ENCODE measurements around the gene TUBA4B. TPM values are rescaled to one million over a fixed set of nuclear protein-coding genes. Genes with fewer than 3 reads are reported as not detected.

The TUBA4B gene
- total RNA-seq, 1 donor from 2014 or later, result not detected

DNA sequence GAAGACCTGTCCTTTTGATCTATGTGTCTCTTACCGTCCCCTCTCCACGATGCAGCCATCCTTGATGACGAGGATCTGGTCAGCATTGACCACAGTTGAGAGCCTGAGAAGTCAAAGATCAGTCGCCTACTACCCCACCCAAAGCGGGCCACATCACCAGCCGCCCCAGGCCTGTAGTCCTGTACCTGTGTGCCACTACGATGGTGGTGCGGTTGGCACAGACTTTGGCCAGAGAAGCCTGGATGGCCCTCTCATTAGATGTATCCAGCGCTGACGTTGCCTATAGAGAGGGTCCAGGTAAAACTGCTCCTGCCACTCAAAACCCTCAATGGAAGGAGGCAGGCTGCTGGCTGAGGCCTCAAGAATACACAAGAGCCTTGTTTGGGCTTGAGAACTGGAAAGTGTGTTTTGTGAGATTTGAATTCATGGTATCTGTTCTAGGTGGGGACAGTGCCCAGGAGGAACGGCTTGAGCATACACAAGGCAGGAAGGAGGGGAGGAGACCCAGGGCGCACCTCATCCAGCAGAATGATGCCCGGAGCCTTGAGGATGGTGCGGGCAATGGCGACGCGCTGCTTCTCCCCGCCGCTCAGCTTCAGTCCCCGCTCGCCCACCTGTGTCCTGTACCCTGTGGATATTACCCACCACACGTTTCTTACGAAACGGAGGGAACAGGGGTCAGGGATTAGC lies 42.7 kb upstream of the TUBA4B start:
- H3K9me3 Mint-ChIP-seq (ENCODE audit: unreplicated experiment), result no peaks in the 10 kb centered on the region
- H3K27me3 Mint-ChIP-seq (ENCODE audit: unreplicated experiment), result no peaks in the 10 kb centered on the region
- TF ChIP-seq, protein P1, sequence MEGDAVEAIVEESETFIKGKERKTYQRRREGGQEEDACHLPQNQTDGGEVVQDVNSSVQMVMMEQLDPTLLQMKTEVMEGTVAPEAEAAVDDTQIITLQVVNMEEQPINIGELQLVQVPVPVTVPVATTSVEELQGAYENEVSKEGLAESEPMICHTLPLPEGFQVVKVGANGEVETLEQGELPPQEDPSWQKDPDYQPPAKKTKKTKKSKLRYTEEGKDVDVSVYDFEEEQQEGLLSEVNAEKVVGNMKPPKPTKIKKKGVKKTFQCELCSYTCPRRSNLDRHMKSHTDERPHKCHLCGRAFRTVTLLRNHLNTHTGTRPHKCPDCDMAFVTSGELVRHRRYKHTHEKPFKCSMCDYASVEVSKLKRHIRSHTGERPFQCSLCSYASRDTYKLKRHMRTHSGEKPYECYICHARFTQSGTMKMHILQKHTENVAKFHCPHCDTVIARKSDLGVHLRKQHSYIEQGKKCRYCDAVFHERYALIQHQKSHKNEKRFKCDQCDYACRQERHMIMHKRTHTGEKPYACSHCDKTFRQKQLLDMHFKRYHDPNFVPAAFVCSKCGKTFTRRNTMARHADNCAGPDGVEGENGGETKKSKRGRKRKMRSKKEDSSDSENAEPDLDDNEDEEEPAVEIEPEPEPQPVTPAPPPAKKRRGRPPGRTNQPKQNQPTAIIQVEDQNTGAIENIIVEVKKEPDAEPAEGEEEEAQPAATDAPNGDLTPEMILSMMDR (IDR thresholded peaks at IDR 0.05), result no peak
- H3K27ac Mint-ChIP-seq (ENCODE audit: unreplicated experiment), result no peak overlapping the region
- H3K36me3 Mint-ChIP-seq (ENCODE audit: unreplicated experiment), result peaks cover 22% of the 10 kb centered on the region
- no peak for DNase-seq (ENCODE audit: extremely low spot score, unreplicated experiment)
- no peak overlapping the region for H3K4me3 Mint-ChIP-seq (ENCODE audit: unreplicated experiment)
- peaks cover 25% of the 10 kb centered on the region for H3K4me1 Mint-ChIP-seq (ENCODE audit: unreplicated experiment)

GRCh38 chr2:219210886-219211362 lies 42.1 kb upstream of the TUBA4B start:
- H3K4me1 Mint-ChIP-seq (ENCODE audit: unreplicated experiment), result peaks cover 25% of the 10 kb centered on the region
- no peaks in the 10 kb centered on the region for H3K27me3 Mint-ChIP-seq (ENCODE audit: unreplicated experiment)
- H3K9me3 Mint-ChIP-seq (ENCODE audit: unreplicated experiment), result no peaks in the 10 kb centered on the region
- H3K36me3 Mint-ChIP-seq (ENCODE audit: unreplicated experiment), result peaks cover 22% of the 10 kb centered on the region
- DNase-seq (ENCODE audit: extremely low spot score, unreplicated experiment), result no peak
- no peak overlapping the region for H3K27ac Mint-ChIP-seq (ENCODE audit: unreplicated experiment)
- H3K4me3 Mint-ChIP-seq (ENCODE audit: unreplicated experiment), result no peak overlapping the region
- TF ChIP-seq, protein P1 (IDR thresholded peaks at IDR 0.05), result no peak

DNA sequence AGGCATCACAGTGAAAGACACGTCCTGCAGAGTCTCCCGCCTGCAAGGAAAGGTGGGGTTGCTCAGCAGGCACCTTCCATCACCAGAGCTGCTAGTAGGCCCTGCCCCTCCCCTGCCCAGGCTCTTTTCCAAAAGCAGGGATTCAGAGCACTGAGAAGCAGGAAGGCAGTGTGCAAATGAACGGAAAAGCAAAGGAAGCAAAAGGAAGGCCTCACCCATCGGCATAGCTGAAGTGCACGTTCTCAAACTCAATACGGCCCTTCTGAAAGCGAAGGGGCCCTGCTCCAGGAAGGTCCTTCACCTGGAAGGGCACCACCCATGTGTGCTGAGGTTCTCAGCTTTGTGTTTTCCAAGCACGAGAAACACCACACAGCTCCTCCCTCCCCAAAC lies 40.0 kb upstream of the TUBA4B start:
- peaks cover 22% of the 10 kb centered on the region for H3K36me3 Mint-ChIP-seq (ENCODE audit: unreplicated experiment)
- DNase-seq (ENCODE audit: extremely low spot score, unreplicated experiment), result no peak
- H3K9me3 Mint-ChIP-seq (ENCODE audit: unreplicated experiment), result no peaks in the 10 kb centered on the region
- peaks cover 24% of the 10 kb centered on the region for H3K4me1 Mint-ChIP-seq (ENCODE audit: unreplicated experiment)
- no peaks in the 10 kb centered on the region for H3K27me3 Mint-ChIP-seq (ENCODE audit: unreplicated experiment)
- TF ChIP-seq, protein P1 (IDR thresholded peaks at IDR 0.05), result no peak
- H3K27ac Mint-ChIP-seq (ENCODE audit: unreplicated experiment), result no peak overlapping the region
- no peak overlapping the region for H3K4me3 Mint-ChIP-seq (ENCODE audit: unreplicated experiment)

DNA sequence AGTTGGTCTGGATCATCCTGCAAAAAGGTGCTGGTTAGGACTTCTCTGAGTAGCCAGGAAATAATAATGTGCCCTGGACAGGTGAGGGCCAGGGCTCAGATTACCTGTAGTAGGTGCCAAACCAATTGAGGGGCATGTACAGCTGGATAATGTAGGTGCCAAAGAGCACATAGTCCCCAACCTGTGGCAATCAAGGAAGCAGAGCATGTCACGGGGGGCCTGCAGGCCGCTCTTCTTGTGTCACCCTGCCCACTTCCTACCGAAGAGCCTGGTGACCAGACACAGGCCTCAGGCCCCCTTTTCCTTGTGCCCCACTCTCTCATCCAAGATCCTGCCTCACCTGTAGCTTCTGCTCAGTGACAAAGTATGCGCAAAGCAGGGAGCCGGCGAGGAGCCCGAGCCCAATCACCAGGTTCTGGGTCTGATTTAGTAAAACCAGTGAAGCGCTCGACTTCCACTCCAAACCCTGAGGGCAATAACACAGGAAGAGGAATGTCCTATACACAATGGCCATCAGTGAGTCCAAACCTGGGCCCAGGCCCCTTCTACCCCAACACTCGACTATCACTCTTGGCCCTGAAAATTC lies 39.5 kb upstream of the TUBA4B start:
- Mint-ChIP-seq H3K4me1 (ENCODE audit: unreplicated experiment) (peaks cover 19% of the 10 kb centered on the region), H3K36me3 (ENCODE audit: unreplicated experiment) (peaks cover 17% of the 10 kb centered on the region), H3K27ac (ENCODE audit: unreplicated experiment) (no peak overlapping the region), H3K4me3 (ENCODE audit: unreplicated experiment) (no peak overlapping the region), H3K27me3 (ENCODE audit: unreplicated experiment) (no peaks in the 10 kb centered on the region), H3K9me3 (ENCODE audit: unreplicated experiment) (no peaks in the 10 kb centered on the region)
- TF ChIP-seq, protein P1 (IDR thresholded peaks at IDR 0.05), result no peak
- no peak for DNase-seq (ENCODE audit: extremely low spot score, unreplicated experiment)

DNA sequence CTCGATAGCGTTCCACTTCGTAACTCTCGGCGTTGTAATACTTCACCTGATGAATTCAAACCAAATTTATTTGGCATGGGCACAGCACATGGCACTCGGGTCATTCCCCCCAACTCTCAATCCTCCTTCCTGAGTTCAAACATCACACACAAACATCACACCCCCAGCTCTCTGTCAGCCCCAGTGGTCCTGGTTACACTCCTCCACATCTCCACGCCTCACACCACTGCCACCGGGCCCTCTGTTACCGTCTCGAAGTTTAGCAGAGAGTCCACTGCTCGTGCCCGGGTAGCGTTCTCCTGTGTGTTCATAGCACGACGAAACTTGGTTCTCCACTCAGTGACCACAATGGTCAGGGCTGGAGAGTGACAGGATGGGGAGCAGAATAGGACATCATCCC lies 38.9 kb upstream of the TUBA4B start:
- TF ChIP-seq, protein P1 (IDR thresholded peaks at IDR 0.05), result no peak
- H3K27me3 Mint-ChIP-seq (ENCODE audit: unreplicated experiment), result no peaks in the 10 kb centered on the region
- H3K4me3 Mint-ChIP-seq (ENCODE audit: unreplicated experiment), result no peak overlapping the region
- DNase-seq (ENCODE audit: extremely low spot score, unreplicated experiment), result no peak
- H3K4me1 Mint-ChIP-seq (ENCODE audit: unreplicated experiment), result peaks cover 21% of the 10 kb centered on the region
- peak overlapping the region; percentile 33 for H3K27ac Mint-ChIP-seq (ENCODE audit: unreplicated experiment)
- H3K9me3 Mint-ChIP-seq (ENCODE audit: unreplicated experiment), result no peaks in the 10 kb centered on the region
- H3K36me3 Mint-ChIP-seq (ENCODE audit: unreplicated experiment), result peaks cover 17% of the 10 kb centered on the region
